ENCODE measurements around the gene ITGB1. TPM values are rescaled to one million over a fixed set of nuclear protein-coding genes. Genes with fewer than 3 reads are reported as not detected.
"Not testable (repeated sequence)": the region's sequence is repeated elsewhere in the genome, so short reads cannot be mapped to it uniquely, and the experiment has no call there.

Gene ITGB1
- 164 TPM for polyA plus RNA-seq (2012; ENCODE audit: insufficient read depth, insufficient read length, low read depth)

DNA sequence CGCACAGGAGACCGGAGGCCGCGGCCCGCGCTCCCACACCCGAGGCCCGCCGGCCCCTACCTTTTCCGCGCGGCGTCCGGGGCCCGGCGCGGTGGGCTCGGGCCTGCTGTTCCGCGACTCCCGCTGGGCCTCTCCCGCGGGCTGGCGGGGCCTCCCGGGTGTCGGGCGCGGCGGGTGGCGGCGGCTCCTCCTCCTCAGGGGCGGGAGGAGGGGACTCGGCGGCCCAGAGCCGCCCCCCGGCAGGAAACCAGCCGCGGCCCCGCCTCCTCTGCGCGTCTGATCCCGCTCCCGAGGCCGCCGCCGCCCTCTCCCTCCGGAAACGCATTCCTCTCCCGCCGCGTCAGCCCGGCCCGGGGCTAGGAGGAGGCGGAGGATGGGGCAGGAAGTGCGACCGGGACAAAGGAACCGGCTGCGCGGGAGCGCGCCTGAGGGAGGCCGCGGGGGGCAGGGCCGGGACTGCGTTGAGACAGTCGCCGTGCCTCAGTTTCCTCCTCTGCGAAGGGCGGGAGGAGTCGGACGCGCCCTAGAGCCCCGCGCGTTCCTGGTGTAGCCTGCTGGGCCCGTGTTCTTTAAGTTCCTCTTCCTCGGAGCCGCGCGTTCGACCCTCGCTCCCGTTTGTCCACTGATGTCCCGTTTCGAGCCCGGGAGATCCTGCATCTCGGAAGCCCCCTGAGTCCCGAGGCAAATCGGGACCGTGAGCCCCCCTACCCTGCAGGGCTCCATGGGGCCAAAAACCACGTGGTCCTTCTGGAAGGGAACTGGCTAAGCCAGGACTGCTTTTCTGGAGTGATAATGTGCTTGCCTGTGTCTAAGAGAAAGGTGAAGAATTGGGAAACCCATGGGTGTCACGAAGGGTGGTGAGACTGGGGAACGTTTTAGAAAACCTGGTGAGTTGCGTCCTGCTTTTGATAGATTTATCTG is at the start of gene ITGB1:
Gene ITGB1 (minus strand): TSS at position 146 of the 921 bp plus-strand sequence. CDS start 22,672 bp downstream, outside the sequence.
- Histone ChIP-seq H3K36me3 (peaks cover 3% of the 10 kb centered on the region; the same call in 1 of the 2 replicates), H3K27me3 (no peaks in the 10 kb centered on the region), H3K4me3 (ENCODE audit: low read depth, low read length) (peak within 1 kb of the TSS; percentile 96), H3K9me3 (no peaks in the 10 kb centered on the region), H3K4me1 (peaks cover 6% of the 10 kb centered on the region)
- TF ChIP-seq, protein P1, sequence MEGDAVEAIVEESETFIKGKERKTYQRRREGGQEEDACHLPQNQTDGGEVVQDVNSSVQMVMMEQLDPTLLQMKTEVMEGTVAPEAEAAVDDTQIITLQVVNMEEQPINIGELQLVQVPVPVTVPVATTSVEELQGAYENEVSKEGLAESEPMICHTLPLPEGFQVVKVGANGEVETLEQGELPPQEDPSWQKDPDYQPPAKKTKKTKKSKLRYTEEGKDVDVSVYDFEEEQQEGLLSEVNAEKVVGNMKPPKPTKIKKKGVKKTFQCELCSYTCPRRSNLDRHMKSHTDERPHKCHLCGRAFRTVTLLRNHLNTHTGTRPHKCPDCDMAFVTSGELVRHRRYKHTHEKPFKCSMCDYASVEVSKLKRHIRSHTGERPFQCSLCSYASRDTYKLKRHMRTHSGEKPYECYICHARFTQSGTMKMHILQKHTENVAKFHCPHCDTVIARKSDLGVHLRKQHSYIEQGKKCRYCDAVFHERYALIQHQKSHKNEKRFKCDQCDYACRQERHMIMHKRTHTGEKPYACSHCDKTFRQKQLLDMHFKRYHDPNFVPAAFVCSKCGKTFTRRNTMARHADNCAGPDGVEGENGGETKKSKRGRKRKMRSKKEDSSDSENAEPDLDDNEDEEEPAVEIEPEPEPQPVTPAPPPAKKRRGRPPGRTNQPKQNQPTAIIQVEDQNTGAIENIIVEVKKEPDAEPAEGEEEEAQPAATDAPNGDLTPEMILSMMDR (IDR thresholded peaks at IDR 0.05; ENCODE audit: low read depth, low read length) = no peak
- peak; percentile 97 for DNase-seq

DNA sequence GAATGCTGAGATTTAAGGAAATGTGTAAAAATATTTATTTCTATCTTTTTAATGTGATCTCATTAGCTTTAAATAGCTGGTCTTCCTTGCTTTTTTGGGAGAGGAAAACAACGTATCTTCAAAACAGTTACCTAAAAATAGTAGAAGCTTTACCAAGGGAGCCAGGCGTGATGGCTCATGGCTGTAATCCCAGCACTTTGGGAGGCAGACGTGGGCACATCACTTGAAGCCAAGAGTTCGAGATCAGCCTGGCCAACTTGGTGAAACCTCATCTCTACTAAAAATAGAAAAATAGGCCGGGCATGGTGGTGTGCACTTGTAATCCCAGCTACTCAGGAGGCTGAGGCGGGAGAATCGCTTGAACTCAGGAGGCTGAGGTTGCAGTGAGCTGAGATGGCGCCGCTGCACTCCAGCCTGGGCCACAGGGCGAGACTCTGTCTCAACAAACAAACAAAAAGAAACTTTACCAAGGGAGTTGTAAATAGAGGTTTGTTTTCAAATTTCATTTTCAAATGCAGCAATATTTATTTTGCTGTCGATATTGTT is 48.4 kb upstream of the ITGB1 start:
- no peaks in the 10 kb centered on the region for H3K9me3 ChIP-seq
- no peak overlapping the region for H3K4me3 ChIP-seq (ENCODE audit: low read depth, low read length)
- DNase-seq = no peak
- H3K36me3 ChIP-seq = no peaks in the 10 kb centered on the region
- no peaks in the 10 kb centered on the region for H3K27me3 ChIP-seq
- TF ChIP-seq, protein P1 (IDR thresholded peaks at IDR 0.05; ENCODE audit: low read depth, low read length) = no peak
- no peaks in the 10 kb centered on the region for H3K4me1 ChIP-seq

DNA sequence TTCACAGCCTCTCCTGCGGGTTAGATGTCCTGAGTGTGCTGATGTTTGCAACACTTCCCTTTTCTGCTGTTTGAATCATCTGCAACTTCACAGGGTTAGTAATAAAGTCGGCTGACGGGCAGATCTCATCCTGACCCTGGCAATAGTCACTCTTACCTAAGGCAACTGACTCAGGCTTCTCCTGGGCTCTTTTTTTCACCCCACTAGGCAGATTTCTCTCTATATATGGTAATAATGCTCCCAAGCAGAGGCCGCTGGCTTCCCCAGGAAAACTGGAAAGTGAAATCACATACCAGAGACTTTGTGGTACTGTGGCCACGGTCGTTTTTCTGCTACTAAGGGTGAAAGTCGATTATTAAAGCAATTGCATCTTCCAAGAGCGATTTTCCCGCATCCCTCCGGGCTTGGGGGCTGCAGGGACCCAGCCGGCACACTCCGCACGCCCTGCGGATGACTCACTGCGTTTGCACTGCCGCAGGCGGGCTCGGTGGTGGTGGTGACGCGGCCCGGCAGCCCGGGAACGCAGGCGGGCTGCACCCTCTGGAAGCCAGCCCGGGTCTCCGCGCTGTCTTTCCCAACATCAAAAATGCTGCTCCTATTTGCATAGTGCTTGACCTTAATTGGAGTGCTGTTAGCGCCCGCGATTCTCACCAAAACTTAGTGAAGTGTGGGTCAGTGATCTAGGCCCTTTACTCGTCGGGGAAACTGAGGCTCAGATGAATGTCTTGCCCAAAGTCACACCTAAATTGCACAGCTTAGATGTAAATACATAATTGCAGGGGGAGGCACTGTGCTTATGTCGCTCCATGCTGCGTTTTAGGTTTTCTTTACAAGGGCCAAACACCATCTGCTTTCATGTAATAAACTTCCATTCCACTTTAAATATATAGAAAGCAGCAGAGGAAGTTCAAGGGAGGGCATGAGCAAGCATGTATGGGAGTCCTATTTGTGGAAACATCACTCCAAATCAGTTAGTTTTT is 47.6 kb upstream of the ITGB1 start:
- Histone ChIP-seq H3K9me3 (no peaks in the 10 kb centered on the region), H3K27me3 (no peaks in the 10 kb centered on the region), H3K4me1 (no peaks in the 10 kb centered on the region), H3K4me3 (ENCODE audit: low read depth, low read length) (peak overlapping the region; percentile 67), H3K36me3 (no peaks in the 10 kb centered on the region)
- TF ChIP-seq, protein P1 (IDR thresholded peaks at IDR 0.05; ENCODE audit: low read depth, low read length) = no peak
- peak; percentile 83 for DNase-seq

DNA sequence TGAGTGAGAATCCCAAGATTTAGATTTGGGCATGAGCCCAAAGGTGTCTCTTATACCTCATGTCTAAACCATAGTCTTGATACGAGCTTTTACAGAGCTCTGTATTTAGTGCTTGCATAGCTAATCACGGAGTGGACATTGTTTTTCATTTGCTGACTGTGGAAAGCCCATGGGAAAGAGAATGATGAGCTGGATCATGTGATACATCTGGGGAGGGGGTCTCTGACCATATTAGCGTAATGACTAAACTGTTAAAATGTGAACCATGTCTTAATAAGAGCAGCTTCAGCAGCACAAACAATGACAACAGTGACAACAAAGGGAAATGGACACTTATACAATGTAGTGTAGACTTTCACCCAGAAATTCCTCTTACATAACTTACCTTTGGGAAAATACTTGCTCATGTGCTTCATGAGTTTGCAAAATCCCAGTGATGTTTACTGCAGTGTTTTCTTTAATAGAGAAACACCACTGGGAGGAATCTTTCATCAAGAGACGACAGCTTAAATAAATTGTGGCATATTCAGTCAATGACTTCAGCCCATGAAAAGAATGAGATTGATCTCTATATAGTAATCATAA is 44.0 kb upstream of the ITGB1 start:
- TF ChIP-seq, protein P1 (IDR thresholded peaks at IDR 0.05; ENCODE audit: low read depth, low read length) = no peak
- DNase-seq = no peak
- H3K36me3 ChIP-seq = no peaks in the 10 kb centered on the region
- no peaks in the 10 kb centered on the region for H3K4me1 ChIP-seq
- H3K27me3 ChIP-seq = no peaks in the 10 kb centered on the region
- H3K4me3 ChIP-seq (ENCODE audit: low read depth, low read length) = no peak overlapping the region
- no peaks in the 10 kb centered on the region for H3K9me3 ChIP-seq

DNA sequence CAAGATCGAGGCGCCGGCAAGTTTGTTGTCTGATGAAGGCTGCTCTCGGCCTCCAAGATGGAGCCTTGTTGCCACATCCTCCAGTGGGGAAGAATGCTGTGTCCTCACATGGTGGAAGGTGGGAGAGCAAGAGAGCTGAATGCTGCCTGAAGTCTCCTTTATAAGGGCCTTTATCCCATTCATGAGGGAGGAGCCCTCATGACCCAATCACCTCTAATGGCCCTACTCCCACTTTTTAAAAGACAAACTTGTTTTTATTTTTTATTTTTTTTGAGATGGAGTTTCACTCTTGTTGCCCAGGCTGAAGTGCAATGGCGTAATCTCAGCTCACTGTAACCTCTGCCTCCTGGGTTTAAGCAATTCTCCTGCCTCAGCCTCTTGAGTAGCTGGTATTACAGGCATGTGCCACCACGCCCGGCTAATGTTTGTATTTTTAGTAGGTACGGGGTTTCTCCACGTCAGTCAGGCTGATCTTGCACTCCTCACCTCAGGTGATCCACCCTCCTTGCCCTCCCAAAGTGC is 40.1 kb upstream of the ITGB1 start:
- DNase-seq; H3K4me1 ChIP-seq; H3K27me3 ChIP-seq; H3K36me3 ChIP-seq; H3K9me3 ChIP-seq; H3K4me3 ChIP-seq (ENCODE audit: low read depth, low read length): not testable (repeated sequence)
